Measurements from ENCODE around the gene CADM1. TPM values are rescaled to one million over a fixed set of nuclear protein-coding genes. Genes with fewer than 3 reads are reported as not detected.

The CADM1 gene
- total and polyA plus RNA-seq, 4 donors, result 13.0 to 40.6 (median 28.9) TPM

- Histone ChIP-seq H3K27me3 (ENCODE audit: control insufficient read depth in 4 of 4, insufficient read depth in 4 of 4, low read length in 3 of 4) (no peaks in the 10 kb centered on the region), H3K27ac (ENCODE audit: low read depth in 1 of 2, low read length in 2 of 2) (no peak overlapping the region), H3K36me3 (ENCODE audit: control insufficient read depth in 4 of 4, insufficient read depth in 3 of 4, low read depth in 1 of 4, low read length in 3 of 4) (no peaks in the 10 kb centered on the region), H3K4me1 (ENCODE audit: control insufficient read depth in 4 of 4, insufficient read depth in 4 of 4, low read length in 3 of 4) (peaks cover 8 to 65% (median 51%) of the 10 kb centered on the region in 4 donors), H3K9ac (ENCODE audit: low read depth in 1 of 2, low read length in 2 of 2) (no peak overlapping the region), H3K4me3 (ENCODE audit: low read depth in 1 of 3, low read length in 3 of 3) (no peak overlapping the region), H3K9me3 (ENCODE audit: control insufficient read depth in 4 of 4, low read length in 3 of 4) (no peaks in the 10 kb centered on the region)
- no peak for DNase-seq (ENCODE audit: low spot score)
- TF ChIP-seq, protein P1, sequence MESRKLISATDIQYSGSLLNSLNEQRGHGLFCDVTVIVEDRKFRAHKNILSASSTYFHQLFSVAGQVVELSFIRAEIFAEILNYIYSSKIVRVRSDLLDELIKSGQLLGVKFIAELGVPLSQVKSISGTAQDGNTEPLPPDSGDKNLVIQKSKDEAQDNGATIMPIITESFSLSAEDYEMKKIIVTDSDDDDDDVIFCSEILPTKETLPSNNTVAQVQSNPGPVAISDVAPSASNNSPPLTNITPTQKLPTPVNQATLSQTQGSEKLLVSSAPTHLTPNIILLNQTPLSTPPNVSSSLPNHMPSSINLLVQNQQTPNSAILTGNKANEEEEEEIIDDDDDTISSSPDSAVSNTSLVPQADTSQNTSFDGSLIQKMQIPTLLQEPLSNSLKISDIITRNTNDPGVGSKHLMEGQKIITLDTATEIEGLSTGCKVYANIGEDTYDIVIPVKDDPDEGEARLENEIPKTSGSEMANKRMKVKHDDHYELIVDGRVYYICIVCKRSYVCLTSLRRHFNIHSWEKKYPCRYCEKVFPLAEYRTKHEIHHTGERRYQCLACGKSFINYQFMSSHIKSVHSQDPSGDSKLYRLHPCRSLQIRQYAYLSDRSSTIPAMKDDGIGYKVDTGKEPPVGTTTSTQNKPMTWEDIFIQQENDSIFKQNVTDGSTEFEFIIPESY (IDR thresholded peaks at IDR 0.05), result no peak
- TF ChIP-seq EGR1 (IDR thresholded peaks at IDR 0.05; ENCODE audit: low read depth in 2 of 2) (no peak), CTCF (IDR thresholded peaks at IDR 0.05; ENCODE audit: low read depth, low read length, missing input control) (no peak), SP1 (IDR thresholded peaks at IDR 0.05) (no peak), TAF1 (conservative IDR thresholded peaks at IDR 0.05) (no peak), FOXA2 (IDR thresholded peaks at IDR 0.05) (no peak), NR2F2 (IDR thresholded peaks at IDR 0.05) (no peak)
- TF ChIP-seq, protein P2, sequence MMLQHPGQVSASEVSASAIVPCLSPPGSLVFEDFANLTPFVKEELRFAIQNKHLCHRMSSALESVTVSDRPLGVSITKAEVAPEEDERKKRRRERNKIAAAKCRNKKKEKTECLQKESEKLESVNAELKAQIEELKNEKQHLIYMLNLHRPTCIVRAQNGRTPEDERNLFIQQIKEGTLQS (IDR thresholded peaks at IDR 0.05), result no peak
- 44% methylated on average over 4 of the region's 4 CpGs for WGBS
Observed at GRCh38 chr11:115499241-115499799, 4.9 kb downstream of the CADM1 start.

GRCh38 chr11:115498354-115498753 lies 5.9 kb downstream of the CADM1 start:
- Histone ChIP-seq H3K27ac (ENCODE audit: low read depth in 1 of 2, low read length in 2 of 2) (no peak overlapping the region), H3K4me1 (ENCODE audit: control insufficient read depth in 4 of 4, insufficient read depth in 4 of 4, low read length in 3 of 4) (peaks cover 10 to 65% (median 57%) of the 10 kb centered on the region in 4 donors), H3K4me3 (ENCODE audit: low read depth in 1 of 3, low read length in 3 of 3) (no peak overlapping the region), H3K9ac (ENCODE audit: low read depth in 1 of 2, low read length in 2 of 2) (no peak overlapping the region), H3K36me3 (ENCODE audit: control insufficient read depth in 4 of 4, insufficient read depth in 3 of 4, low read depth in 1 of 4, low read length in 3 of 4) (no peaks in the 10 kb centered on the region), H3K9me3 (ENCODE audit: control insufficient read depth in 4 of 4, low read length in 3 of 4) (no peaks in the 10 kb centered on the region), H3K27me3 (ENCODE audit: control insufficient read depth in 4 of 4, insufficient read depth in 4 of 4, low read length in 3 of 4) (no peaks in the 10 kb centered on the region)
- peak; percentile 11 for TF ChIP-seq FOXA1 (IDR thresholded peaks at IDR 0.05)
- no peak for TF ChIP-seq HNF4A (conservative IDR thresholded peaks at IDR 0.05)
- TF ChIP-seq, protein P1 (IDR thresholded peaks at IDR 0.05), result no peak
- no peak for TF ChIP-seq CTCF (IDR thresholded peaks at IDR 0.05; ENCODE audit: low read depth, low read length, missing input control)
- 49% methylated on average over 9 of the region's 9 CpGs for WGBS
- no peak for DNase-seq (ENCODE audit: low spot score)

Measured in liver (tissue), 9 donors.